CD4-positive, CD25-positive, alpha-beta regulatory T cell (primary cell): ENCODE results near the gene ADAP1. TPM values are rescaled to one million over a fixed set of nuclear protein-coding genes. Genes with fewer than 3 reads are reported as not detected.

ENCODE experiments used
- ATAC-seq, 2 donors: fragments of 150-1000 bp; cut with Tn5 transposase; one replicate each; pipeline ENCODE4 v1.10.0; 2021; ENCODE audit warnings: low read depth in 2 of 2, moderate number of reproducible peaks in 2 of 2, moderate library complexity in 1 of 2
- DNase-seq, 3 donors: peaks; one replicate each; pipeline versions ENCODE4 v3.0.0 to v3.0.0-alpha.2; 2012 to 2022; ENCODE audit warnings: mixed read lengths in 1 of 3
- H3K27ac ChIP-seq: one replicate; pipeline ENCODE4 v1.7.0; 2013; ENCODE audit warnings: mild to moderate bottlenecking, low read length; ENCODE audit not compliant: insufficient read depth, poor library complexity, severe bottlenecking
- H3K27me3 ChIP-seq: one replicate; pipeline ENCODE4 v1.7.0; 2013; ENCODE audit warnings: low read length; ENCODE audit not compliant: control insufficient read depth, insufficient read depth
- H3K36me3 ChIP-seq: one replicate; pipeline ENCODE4 v1.7.0; 2013; ENCODE audit warnings: mild to moderate bottlenecking, low read length, moderate library complexity; ENCODE audit not compliant: control insufficient read depth, insufficient read depth
- H3K4me1 ChIP-seq: 2 replicates; pipeline ENCODE4 v1.7.0; 2013; ENCODE audit warnings: mild to moderate bottlenecking, low read length; ENCODE audit not compliant: insufficient read depth, control insufficient read depth, poor library complexity, severe bottlenecking
- H3K4me3 ChIP-seq: one replicate; pipeline ENCODE4 v1.7.0; 2013; ENCODE audit warnings: low read depth, mild to moderate bottlenecking, low read length, moderate library complexity
- H3K9me3 ChIP-seq, 2 experiments: 1 replicate in 1 of 2; 2 replicates in 1 of 2; pipeline ENCODE4 v1.7.0; 2013; ENCODE audit warnings: low read length in 2 of 2, mild to moderate bottlenecking in 1 of 2, moderate library complexity in 1 of 2; ENCODE audit not compliant: control insufficient read depth in 2 of 2
- H3K27ac Mint-ChIP-seq, 3 donors: one replicate each; pipeline ENCODE4 v1.8.0; 2020 to 2022; ENCODE audit warnings: mild to moderate bottlenecking in 3 of 3, mixed read lengths in 3 of 3, moderate library complexity in 2 of 3
- H3K27me3 Mint-ChIP-seq: one replicate; pipeline ENCODE4 v1.8.0; 2022; ENCODE audit warnings: mild to moderate bottlenecking, mixed read lengths
- H3K36me3 Mint-ChIP-seq: one replicate; pipeline ENCODE4 v1.8.0; 2020; ENCODE audit warnings: mixed read lengths
- H3K4me1 Mint-ChIP-seq, 4 donors: one replicate each; pipeline ENCODE4 v1.8.0; 2020 to 2022; ENCODE audit warnings: mixed read lengths in 4 of 4, mild to moderate bottlenecking in 1 of 4
- H3K4me3 Mint-ChIP-seq, 4 donors: one replicate each; pipeline ENCODE4 v1.8.0; 2020 to 2022; ENCODE audit warnings: mild to moderate bottlenecking in 4 of 4, mixed read lengths in 4 of 4, moderate library complexity in 3 of 4
- H3K9me3 Mint-ChIP-seq, 7 donors: one replicate each; pipeline ENCODE4 v1.8.0; 2020 to 2022; ENCODE audit warnings: mixed read lengths in 7 of 7, mild to moderate bottlenecking in 3 of 7, moderate library complexity in 2 of 7
- polyA plus RNA-seq, 4 donors: library from polyadenylated mRNA; unstranded; fragments of 300-500 nt; fragmentation: Illumina TruSeq; gene quantifications; one replicate each; pipeline ENCODE4 v1.2.3, GENCODE V29; 2021
- total RNA-seq: library from RNA; stranded (reverse); gene quantifications from one replicate; pipeline ENCODE4 v1.2.3, GENCODE V29; 2022

The ADAP1 gene
- total and polyA plus RNA-seq, 5 donors from 2014 or later: 2.9 to 8.8 (median 5.5) TPM

DNA sequence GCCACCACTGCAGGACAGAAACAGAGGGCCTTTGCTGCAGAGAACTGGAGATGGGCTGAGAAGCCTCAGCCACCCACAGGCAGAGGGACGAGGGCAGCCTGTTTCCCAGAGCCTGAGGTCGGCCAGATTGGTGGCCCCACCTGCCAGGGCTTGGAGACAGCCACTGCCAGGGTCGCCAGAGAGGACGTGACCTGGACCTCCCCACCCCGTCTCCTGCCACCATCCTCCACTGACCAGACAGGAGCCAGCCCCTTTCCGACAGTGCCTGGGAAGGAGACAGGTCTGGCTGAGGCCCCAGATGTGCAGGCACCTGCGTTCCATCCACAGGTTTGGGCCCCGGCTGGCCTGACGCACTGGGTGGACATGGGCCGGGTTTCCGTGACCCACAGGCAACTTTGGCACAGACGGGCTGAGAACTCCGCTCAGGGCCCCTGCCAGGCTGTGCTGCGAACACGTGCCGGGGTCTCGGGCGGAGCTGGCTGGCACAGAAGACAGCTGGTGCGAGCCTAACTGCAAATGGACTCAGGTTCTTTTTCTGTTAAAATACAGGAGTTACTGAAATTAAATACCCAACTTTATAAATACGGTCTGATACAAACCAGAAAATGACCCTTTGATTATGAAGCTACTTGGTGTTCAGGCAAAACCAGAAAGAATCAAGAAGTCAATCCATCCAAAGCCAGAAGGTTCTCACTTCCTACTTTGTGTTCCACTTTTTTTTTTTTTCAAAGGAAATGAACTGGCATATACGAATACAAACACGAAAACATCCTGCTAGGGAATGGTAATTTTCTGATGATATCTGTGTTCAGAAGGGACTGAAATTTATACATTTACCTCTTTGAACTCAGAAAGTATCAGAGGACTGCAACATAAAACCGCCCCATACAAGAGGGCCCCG, 14.0 kb upstream of the ADAP1 start:
- peaks cover 30% of the 10 kb centered on the region for H3K4me1 ChIP-seq
- Mint-ChIP-seq H3K4me1 (peaks cover 0 to 39% (median 25%) of the 10 kb centered on the region in 4 donors), H3K36me3 (peaks cover 18% of the 10 kb centered on the region), H3K9me3 (no peaks in the 10 kb centered on the region), H3K27ac (no peak overlapping the region), H3K27me3 (peaks cover 7% of the 10 kb centered on the region), H3K4me3 (peak overlapping the region in 1 of 4 donors; percentile 21)
- no peaks in the 10 kb centered on the region for H3K27me3 ChIP-seq
- DNase-seq (no peak), ATAC-seq (no peak)
- H3K4me3 ChIP-seq: no peak overlapping the region
- H3K9me3 ChIP-seq: no peaks in the 10 kb centered on the region
- peaks cover 61% of the 10 kb centered on the region for H3K36me3 ChIP-seq
- no peak overlapping the region for H3K27ac ChIP-seq

GRCh38 chr7:967361-968082, 13.0 kb upstream of the ADAP1 start:
- peaks cover 11% of the 10 kb centered on the region for H3K27me3 Mint-ChIP-seq
- H3K4me3 Mint-ChIP-seq: peak overlapping the region in 1 of 4 donors; percentile 25
- H3K36me3 ChIP-seq: peaks cover 52% of the 10 kb centered on the region
- H3K9me3 Mint-ChIP-seq: no peaks in the 10 kb centered on the region
- H3K4me1 Mint-ChIP-seq: peaks cover 0 to 31% (median 20%) of the 10 kb centered on the region in 4 donors
- H3K4me3 ChIP-seq: no peak overlapping the region
- no peak for DNase-seq
- H3K27ac Mint-ChIP-seq: peak overlapping the region in 1 of 3 donors; percentile 62
- H3K36me3 Mint-ChIP-seq: peaks cover 18% of the 10 kb centered on the region
- no peaks in the 10 kb centered on the region for H3K27me3 ChIP-seq
- H3K27ac ChIP-seq: no peak overlapping the region
- peaks cover 27% of the 10 kb centered on the region for H3K4me1 ChIP-seq
- ATAC-seq: no peak
- no peaks in the 10 kb centered on the region for H3K9me3 ChIP-seq

- DNase-seq: no peak
- Histone ChIP-seq H3K27ac (no peak overlapping the region), H3K36me3 (peaks cover 43% of the 10 kb centered on the region), H3K4me1 (peaks cover 20% of the 10 kb centered on the region), H3K27me3 (no peaks in the 10 kb centered on the region), H3K9me3 (no peaks in the 10 kb centered on the region), H3K4me3 (no peak overlapping the region)
- Mint-ChIP-seq H3K4me3 (peak overlapping the region in 2 of 4 donors; percentile 25 to 69), H3K4me1 (peaks cover 0 to 28% (median 13%) of the 10 kb centered on the region in 4 donors), H3K27me3 (peaks cover 17% of the 10 kb centered on the region), H3K36me3 (peaks cover 14% of the 10 kb centered on the region), H3K9me3 (peaks cover 0 to 1% (median 0%) of the 10 kb centered on the region in 7 donors), H3K27ac (peak overlapping the region in 1 of 3 donors; percentile 80)
- no peak for ATAC-seq
These were observed 12.0 kb upstream of the ADAP1 start for GRCh38 chr7:966291-967069.

DNA sequence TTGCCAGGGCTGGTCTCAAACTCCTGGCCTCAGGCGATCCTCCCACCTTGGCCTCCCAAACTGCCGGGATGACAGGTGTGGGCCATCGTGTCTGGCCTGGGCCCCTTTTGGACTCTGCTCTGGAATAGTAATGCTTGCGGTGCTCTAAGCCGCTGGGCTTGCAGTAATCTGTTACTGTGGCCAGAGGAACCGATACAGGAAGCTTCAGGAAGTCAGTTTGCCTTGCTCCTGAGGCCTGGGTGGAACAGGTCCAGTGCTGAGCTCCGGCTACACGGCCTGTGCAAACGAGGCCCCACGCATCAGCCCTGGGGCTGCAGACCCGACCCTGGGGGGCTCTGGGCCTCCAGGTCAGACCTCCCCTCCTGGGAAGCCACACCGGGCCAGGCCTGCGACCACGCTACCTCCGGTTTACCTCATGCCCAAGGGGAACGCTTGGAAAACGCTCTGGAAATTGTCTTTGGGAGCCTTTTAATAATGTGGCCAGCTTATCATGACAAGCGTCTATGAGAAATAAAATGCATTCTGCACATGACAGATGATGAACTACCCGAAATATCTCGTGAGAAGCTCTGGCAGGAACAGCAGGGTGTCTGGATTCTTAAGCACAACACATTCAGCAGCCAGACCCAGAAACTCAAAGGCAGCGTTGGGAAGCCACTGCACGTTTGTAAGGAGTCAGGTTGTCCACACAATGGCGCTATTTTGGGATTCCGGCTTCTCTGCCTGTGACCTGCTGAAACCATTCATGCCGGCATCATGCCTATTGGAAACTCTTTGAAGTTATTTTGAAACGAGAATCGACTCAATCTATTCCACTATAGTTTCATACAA, 10.1 kb upstream of the ADAP1 start:
- DNase-seq: no peak

DNA sequence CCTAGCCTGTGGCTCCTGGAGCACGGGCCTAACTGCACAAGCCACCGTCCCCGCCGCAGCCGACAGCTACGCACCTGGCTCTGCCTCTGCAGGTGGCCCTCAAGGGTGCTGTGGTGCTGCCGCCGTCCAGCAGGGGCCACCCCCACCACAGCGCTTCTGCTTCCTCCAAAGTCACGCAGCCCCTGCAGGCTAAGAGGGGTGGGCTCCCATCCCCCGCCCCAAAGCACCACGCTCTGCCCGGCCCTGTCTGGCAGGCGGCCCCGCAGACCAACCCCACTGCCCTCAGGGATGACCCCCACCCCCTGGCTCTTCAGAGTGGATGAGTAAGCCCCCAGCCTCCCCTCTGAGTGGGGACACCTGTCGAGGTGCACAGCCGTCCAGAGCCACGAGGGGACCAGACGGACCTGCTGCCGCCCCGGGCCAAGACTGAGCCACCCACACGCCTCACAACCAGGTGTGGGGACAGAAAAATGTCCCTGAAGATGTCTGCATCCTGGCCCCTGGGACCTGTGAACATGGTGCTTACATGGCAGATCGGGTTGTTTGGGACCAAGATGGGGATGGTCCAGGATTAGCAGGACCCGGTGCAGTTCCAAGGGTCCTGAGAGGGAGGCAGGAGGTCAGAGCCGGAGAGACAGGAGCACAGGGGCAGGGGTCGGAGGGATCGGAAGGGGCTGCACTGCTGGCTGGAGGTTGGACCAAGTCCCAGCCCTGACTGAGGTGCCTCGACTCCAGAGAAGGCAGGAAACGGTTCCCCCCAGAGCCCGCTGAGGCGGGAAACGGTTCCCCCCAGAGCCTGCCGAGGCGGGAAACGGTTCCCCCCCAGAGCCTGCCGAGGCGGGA, 9.0 kb upstream of the ADAP1 start:
- Mint-ChIP-seq H3K4me3 (peak overlapping the region in 2 of 4 donors; percentile 44 to 51), H3K27ac (peak overlapping the region in 1 of 3 donors; percentile 85), H3K36me3 (peaks cover 9% of the 10 kb centered on the region), H3K9me3 (peaks cover 0 to 1% (median 0%) of the 10 kb centered on the region in 7 donors), H3K4me1 (peaks cover 0 to 21% (median 11%) of the 10 kb centered on the region in 4 donors), H3K27me3 (peaks cover 21% of the 10 kb centered on the region)
- ATAC-seq: peak; percentile 52 to 57
- Histone ChIP-seq H3K27ac (no peak overlapping the region), H3K4me3 (no peak overlapping the region), H3K9me3 (no peaks in the 10 kb centered on the region), H3K27me3 (no peaks in the 10 kb centered on the region), H3K36me3 (peaks cover 16% of the 10 kb centered on the region), H3K4me1 (peaks cover 20% of the 10 kb centered on the region)
- no peak for DNase-seq

More for the DNA sequence above, 10.1 kb upstream of the ADAP1 start:
- H3K27me3 Mint-ChIP-seq: peaks cover 21% of the 10 kb centered on the region
- H3K27ac Mint-ChIP-seq: peak overlapping the region in 1 of 3 donors; percentile 35
- H3K9me3 Mint-ChIP-seq: peaks cover 0 to 1% (median 0%) of the 10 kb centered on the region in 7 donors
- H3K4me1 Mint-ChIP-seq: peaks cover 0 to 21% (median 11%) of the 10 kb centered on the region in 4 donors
- H3K9me3 ChIP-seq: no peaks in the 10 kb centered on the region
- no peak overlapping the region for H3K27ac ChIP-seq
- peaks cover 20% of the 10 kb centered on the region for H3K4me1 ChIP-seq
- no peak overlapping the region for H3K4me3 ChIP-seq
- H3K4me3 Mint-ChIP-seq: peak overlapping the region in 1 of 4 donors; percentile 15
- H3K36me3 ChIP-seq: peaks cover 28% of the 10 kb centered on the region
- peaks cover 9% of the 10 kb centered on the region for H3K36me3 Mint-ChIP-seq
- H3K27me3 ChIP-seq: no peaks in the 10 kb centered on the region
- ATAC-seq: no peak

- Histone ChIP-seq H3K27ac (no peak overlapping the region), H3K4me1 (peaks cover 20% of the 10 kb centered on the region), H3K27me3 (no peaks in the 10 kb centered on the region), H3K4me3 (no peak overlapping the region), H3K9me3 (no peaks in the 10 kb centered on the region), H3K36me3 (peaks cover 7% of the 10 kb centered on the region)
- Mint-ChIP-seq H3K36me3 (peaks cover 3% of the 10 kb centered on the region), H3K27ac (no peak overlapping the region), H3K4me1 (peaks cover 0 to 21% (median 11%) of the 10 kb centered on the region in 4 donors), H3K4me3 (no peak overlapping the region), H3K27me3 (peaks cover 21% of the 10 kb centered on the region), H3K9me3 (peaks cover 0 to 1% (median 0%) of the 10 kb centered on the region in 7 donors)
- DNase-seq (no peak), ATAC-seq (no peak)
These were observed 8.1 kb upstream of the ADAP1 start for GRCh38 chr7:962401-963081.
